ENCODE results near the gene CFAP97. TPM values are rescaled to one million over a fixed set of nuclear protein-coding genes. Genes with fewer than 3 reads are reported as not detected.

Gene CFAP97
- total RNA-seq, 1 donor from 2014 or later: 46.9 TPM

DNA sequence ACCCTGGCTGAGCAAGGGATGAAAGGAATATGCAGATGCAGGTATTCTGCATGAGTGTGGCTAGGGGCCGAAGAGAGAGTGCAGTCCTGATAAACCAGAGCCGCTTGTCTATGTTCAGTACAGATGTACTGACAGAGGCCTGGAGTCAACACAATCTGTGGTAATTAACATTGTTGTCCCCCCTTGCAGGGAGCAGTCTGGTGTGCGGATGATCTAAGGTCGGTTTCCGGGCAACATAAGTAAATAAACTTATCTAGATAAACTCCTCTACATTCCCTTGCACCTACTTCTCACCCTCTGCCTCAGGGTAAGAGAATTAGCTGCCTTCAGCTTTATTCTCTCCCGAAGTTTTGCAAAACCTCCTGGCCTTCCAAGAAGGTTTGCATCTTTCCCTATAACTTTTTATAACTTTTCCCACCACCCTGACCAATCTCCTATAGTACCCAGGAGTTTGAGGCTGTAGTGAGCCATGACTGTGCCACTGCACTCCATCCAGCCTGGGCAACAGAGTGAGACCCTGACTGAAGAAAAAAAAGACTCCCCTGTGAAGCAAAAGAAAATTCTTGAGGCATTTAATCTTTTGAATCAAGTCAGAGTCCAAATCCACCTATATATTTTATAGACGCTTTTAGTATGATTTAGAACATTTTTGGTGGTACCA is 32.2 kb upstream of the CFAP97 start:
- Mint-ChIP-seq H3K36me3 (ENCODE audit: low read depth) (peaks cover 4% of the 10 kb centered on the region), H3K4me3 (ENCODE audit: low read depth) (no peak overlapping the region), H3K27me3 (ENCODE audit: low read depth) (no peaks in the 10 kb centered on the region), H3K9me3 (no peaks in the 10 kb centered on the region), H3K27ac (no peak overlapping the region), H3K4me1 (ENCODE audit: low read depth) (peaks cover 18% of the 10 kb centered on the region)
- no peak for DNase-seq (ENCODE audit: low spot score)
- intact Hi-C loops (cut with micrococcal nuclease): no loop called here

GRCh38 chr4:185235119-185235842 is 31.5 kb upstream of the CFAP97 start:
- peaks cover 4% of the 10 kb centered on the region for H3K36me3 Mint-ChIP-seq (ENCODE audit: low read depth)
- DNase-seq (ENCODE audit: low spot score): no peak
- intact Hi-C loops (cut with micrococcal nuclease): no loop called here
- H3K4me1 Mint-ChIP-seq (ENCODE audit: low read depth): peaks cover 18% of the 10 kb centered on the region
- H3K27me3 Mint-ChIP-seq (ENCODE audit: low read depth): no peaks in the 10 kb centered on the region
- H3K9me3 Mint-ChIP-seq: no peaks in the 10 kb centered on the region
- H3K27ac Mint-ChIP-seq: no peak overlapping the region
- no peak overlapping the region for H3K4me3 Mint-ChIP-seq (ENCODE audit: low read depth)

- no peaks in the 10 kb centered on the region for H3K36me3 Mint-ChIP-seq (ENCODE audit: low read depth)
- H3K9me3 Mint-ChIP-seq: no peaks in the 10 kb centered on the region
- peaks cover 10% of the 10 kb centered on the region for H3K4me1 Mint-ChIP-seq (ENCODE audit: low read depth)
- no peak overlapping the region for H3K27ac Mint-ChIP-seq
- H3K27me3 Mint-ChIP-seq (ENCODE audit: low read depth): no peaks in the 10 kb centered on the region
- H3K4me3 Mint-ChIP-seq (ENCODE audit: low read depth): no peak overlapping the region
- intact Hi-C loops (cut with micrococcal nuclease): no loop called here
- no peak for DNase-seq (ENCODE audit: low spot score)
Observed at GRCh38 chr4:185232370-185232769, 28.6 kb upstream of the CFAP97 start.

- intact Hi-C loops (cut with micrococcal nuclease): no loop called here
- Mint-ChIP-seq H3K4me1 (ENCODE audit: low read depth) (peaks cover 10% of the 10 kb centered on the region), H3K9me3 (no peaks in the 10 kb centered on the region), H3K36me3 (ENCODE audit: low read depth) (no peaks in the 10 kb centered on the region), H3K27me3 (ENCODE audit: low read depth) (no peaks in the 10 kb centered on the region), H3K4me3 (ENCODE audit: low read depth) (no peak overlapping the region), H3K27ac (no peak overlapping the region)
- no peak for DNase-seq (ENCODE audit: low spot score)
Observed at GRCh38 chr4:185229021-185229818, 25.4 kb upstream of the CFAP97 start.

GRCh38 chr4:185227713-185228278 is 24.0 kb upstream of the CFAP97 start:
- no peaks in the 10 kb centered on the region for H3K27me3 Mint-ChIP-seq (ENCODE audit: low read depth)
- H3K4me3 Mint-ChIP-seq (ENCODE audit: low read depth): no peak overlapping the region
- DNase-seq (ENCODE audit: low spot score): no peak
- intact Hi-C loops (cut with micrococcal nuclease): no loop called here
- no peak overlapping the region for H3K27ac Mint-ChIP-seq
- no peaks in the 10 kb centered on the region for H3K36me3 Mint-ChIP-seq (ENCODE audit: low read depth)
- peaks cover 10% of the 10 kb centered on the region for H3K4me1 Mint-ChIP-seq (ENCODE audit: low read depth)
- no peaks in the 10 kb centered on the region for H3K9me3 Mint-ChIP-seq

DNA sequence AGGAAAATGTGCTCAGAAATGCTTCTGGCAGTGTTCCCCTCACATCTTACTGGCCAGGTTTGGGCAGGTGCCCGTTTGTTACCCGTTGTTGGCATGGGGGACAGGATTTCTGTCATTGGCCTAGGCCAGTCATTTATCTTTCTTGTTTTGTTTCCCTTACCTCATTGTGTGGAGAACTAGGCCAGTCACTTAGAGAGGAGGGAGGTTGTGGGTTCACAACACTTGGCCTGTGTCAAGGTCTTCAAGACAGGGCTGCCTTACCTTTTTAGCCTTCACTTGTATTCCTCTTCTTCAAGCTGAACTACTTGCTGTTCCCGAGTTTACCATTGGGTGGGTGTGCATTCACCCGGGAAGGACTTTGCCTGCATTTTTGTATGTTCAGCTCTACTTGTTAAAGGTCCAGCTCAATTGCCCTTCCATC is 23.3 kb upstream of the CFAP97 start:
- intact Hi-C loops (cut with micrococcal nuclease): no loop called here
- H3K9me3 Mint-ChIP-seq: no peaks in the 10 kb centered on the region
- no peaks in the 10 kb centered on the region for H3K36me3 Mint-ChIP-seq (ENCODE audit: low read depth)
- H3K27me3 Mint-ChIP-seq (ENCODE audit: low read depth): no peaks in the 10 kb centered on the region
- no peak overlapping the region for H3K27ac Mint-ChIP-seq
- no peak overlapping the region for H3K4me3 Mint-ChIP-seq (ENCODE audit: low read depth)
- H3K4me1 Mint-ChIP-seq (ENCODE audit: low read depth): peaks cover 4% of the 10 kb centered on the region
- DNase-seq (ENCODE audit: low spot score): no peak

DNA sequence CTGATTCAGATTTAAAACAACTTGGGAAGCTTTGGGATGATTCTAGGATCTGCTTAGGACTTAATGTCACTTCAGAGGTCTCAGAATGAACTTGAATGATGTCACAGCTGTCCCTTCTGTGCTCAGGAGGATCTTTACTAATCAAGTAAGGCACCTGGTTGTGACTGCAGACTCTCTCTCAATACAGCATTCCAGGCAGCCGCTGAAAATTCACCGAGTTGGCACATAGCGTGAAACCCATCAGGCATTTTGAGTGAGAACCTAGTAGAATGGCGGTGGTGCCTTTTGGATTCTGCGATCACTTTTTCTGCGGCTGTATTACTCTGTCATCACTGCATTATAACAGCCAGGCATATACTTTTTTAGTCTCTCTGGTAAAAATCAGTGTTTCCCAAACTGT is 22.1 kb upstream of the CFAP97 start:
- Mint-ChIP-seq H3K27me3 (ENCODE audit: low read depth) (no peaks in the 10 kb centered on the region), H3K4me1 (ENCODE audit: low read depth) (no peaks in the 10 kb centered on the region), H3K4me3 (ENCODE audit: low read depth) (no peak overlapping the region), H3K36me3 (ENCODE audit: low read depth) (peaks cover 5% of the 10 kb centered on the region), H3K9me3 (no peaks in the 10 kb centered on the region), H3K27ac (no peak overlapping the region)
- intact Hi-C loops (cut with micrococcal nuclease): no loop called here
- DNase-seq (ENCODE audit: low spot score): no peak

DNA sequence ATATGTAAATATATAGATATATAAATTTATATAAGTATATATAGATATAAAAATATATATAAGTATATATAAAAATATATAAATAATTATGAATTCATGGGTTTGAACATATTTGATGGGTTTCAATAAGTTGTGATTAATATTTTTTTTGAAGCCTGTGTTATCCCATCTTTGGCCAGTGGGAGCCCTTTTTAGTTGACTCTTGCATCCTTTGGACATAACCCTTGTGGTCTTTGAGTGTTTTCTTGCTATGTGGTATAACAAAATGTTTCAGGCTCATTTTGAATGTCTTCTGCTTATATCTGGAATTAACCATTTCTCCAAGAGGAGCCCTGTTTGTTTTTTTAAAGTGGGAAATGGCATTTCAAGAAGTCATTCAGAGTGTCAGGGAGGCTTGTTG is 20.8 kb upstream of the CFAP97 start:
- no peak overlapping the region for H3K27ac Mint-ChIP-seq
- no peak overlapping the region for H3K4me3 Mint-ChIP-seq (ENCODE audit: low read depth)
- no peak for DNase-seq (ENCODE audit: low spot score)
- no peaks in the 10 kb centered on the region for H3K9me3 Mint-ChIP-seq
- H3K27me3 Mint-ChIP-seq (ENCODE audit: low read depth): no peaks in the 10 kb centered on the region
- intact Hi-C loops (cut with micrococcal nuclease): no loop called here
- H3K36me3 Mint-ChIP-seq (ENCODE audit: low read depth): peaks cover 5% of the 10 kb centered on the region
- H3K4me1 Mint-ChIP-seq (ENCODE audit: low read depth): no peaks in the 10 kb centered on the region

- Mint-ChIP-seq H3K4me3 (ENCODE audit: low read depth) (no peak overlapping the region), H3K9me3 (no peaks in the 10 kb centered on the region), H3K27ac (no peak overlapping the region), H3K36me3 (ENCODE audit: low read depth) (peaks cover 5% of the 10 kb centered on the region), H3K27me3 (ENCODE audit: low read depth) (no peaks in the 10 kb centered on the region), H3K4me1 (ENCODE audit: low read depth) (no peaks in the 10 kb centered on the region)
- intact Hi-C loops (cut with micrococcal nuclease): no loop called here
- DNase-seq (ENCODE audit: low spot score): no peak
Observed at GRCh38 chr4:185222598-185222997, 18.8 kb upstream of the CFAP97 start.

GRCh38 chr4:185221912-185222311 is 18.1 kb upstream of the CFAP97 start:
- peaks cover 3% of the 10 kb centered on the region for H3K4me1 Mint-ChIP-seq (ENCODE audit: low read depth)
- intact Hi-C loops (cut with micrococcal nuclease): no loop called here
- no peaks in the 10 kb centered on the region for H3K27me3 Mint-ChIP-seq (ENCODE audit: low read depth)
- DNase-seq (ENCODE audit: low spot score): no peak
- H3K27ac Mint-ChIP-seq: no peak overlapping the region
- H3K36me3 Mint-ChIP-seq (ENCODE audit: low read depth): peaks cover 5% of the 10 kb centered on the region
- no peaks in the 10 kb centered on the region for H3K9me3 Mint-ChIP-seq
- H3K4me3 Mint-ChIP-seq (ENCODE audit: low read depth): no peak overlapping the region

- no peaks in the 10 kb centered on the region for H3K27me3 Mint-ChIP-seq (ENCODE audit: low read depth)
- H3K4me1 Mint-ChIP-seq (ENCODE audit: low read depth): peaks cover 5% of the 10 kb centered on the region
- no peak overlapping the region for H3K4me3 Mint-ChIP-seq (ENCODE audit: low read depth)
- intact Hi-C loops (cut with micrococcal nuclease): no loop called here
- no peak overlapping the region for H3K27ac Mint-ChIP-seq
- peaks cover 5% of the 10 kb centered on the region for H3K36me3 Mint-ChIP-seq (ENCODE audit: low read depth)
- DNase-seq (ENCODE audit: low spot score): no peak
- no peaks in the 10 kb centered on the region for H3K9me3 Mint-ChIP-seq
Observed at GRCh38 chr4:185221491-185221890, 17.7 kb upstream of the CFAP97 start.

GRCh38 chr4:185219551-185220344 is 15.9 kb upstream of the CFAP97 start:
- DNase-seq (ENCODE audit: low spot score): no peak
- H3K27me3 Mint-ChIP-seq (ENCODE audit: low read depth): no peaks in the 10 kb centered on the region
- peaks cover 5% of the 10 kb centered on the region for H3K4me1 Mint-ChIP-seq (ENCODE audit: low read depth)
- H3K36me3 Mint-ChIP-seq (ENCODE audit: low read depth): peaks cover 5% of the 10 kb centered on the region
- H3K9me3 Mint-ChIP-seq: no peaks in the 10 kb centered on the region
- H3K27ac Mint-ChIP-seq: no peak overlapping the region
- intact Hi-C loops (cut with micrococcal nuclease): no loop called here
- H3K4me3 Mint-ChIP-seq (ENCODE audit: low read depth): no peak overlapping the region
